IPS DF 4.7 (cell line): ENCODE data around the gene ZNF681.
"Not testable (repeated sequence)": the region's sequence is repeated elsewhere in the genome, so short reads cannot be mapped to it uniquely, and the experiment has no call there.

Experiments used
- DNase-seq: peaks from one replicate; pipeline ENCODE4 v3.0.0-alpha.2; 2013; ENCODE audit warnings: low spot score; ENCODE audit errors: extremely low read depth

ZNF681 gene

DNA sequence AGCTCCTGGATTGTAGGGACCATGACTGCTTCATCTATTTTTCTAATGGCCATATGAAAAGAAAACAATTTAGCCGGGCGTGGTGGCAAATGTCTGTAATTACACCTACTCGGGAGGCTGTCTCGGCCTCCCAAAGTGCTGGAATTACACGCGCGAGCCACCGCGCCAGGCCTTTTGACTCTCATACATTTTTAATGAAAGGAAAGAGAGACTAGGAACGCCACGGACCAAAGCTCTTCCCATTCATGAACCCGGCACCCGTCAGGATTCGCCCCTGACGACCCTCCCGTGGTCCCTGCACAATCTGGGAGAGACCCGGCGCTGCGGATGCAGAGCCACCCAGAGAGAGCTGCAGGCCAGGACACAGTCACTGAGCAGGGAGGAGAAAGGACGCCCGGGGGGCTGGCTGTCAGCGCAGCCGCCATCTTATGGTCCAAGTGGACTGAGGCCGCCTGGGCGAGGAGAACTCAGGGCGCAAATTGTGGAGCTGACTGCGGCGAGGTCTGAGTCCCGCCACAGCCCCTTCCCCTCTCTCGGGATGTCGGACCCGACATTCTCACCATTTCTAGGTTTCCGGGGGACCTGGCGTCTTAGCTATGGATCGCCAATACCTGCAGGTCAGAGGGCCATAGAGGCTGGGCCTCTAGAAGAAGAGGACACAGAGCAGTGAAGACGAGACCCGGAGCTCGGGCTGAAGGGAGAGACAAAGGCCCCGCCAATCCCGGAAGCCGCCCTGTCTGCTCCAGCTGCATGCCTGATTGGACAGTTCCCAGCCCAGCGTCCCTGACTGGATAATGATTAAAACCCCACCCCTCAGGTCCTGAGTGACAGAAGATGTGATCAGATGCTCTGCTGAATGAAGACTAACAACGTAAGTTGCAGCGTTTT, at the start of gene ZNF681:
ZNF681 (minus strand) TSS at position 705 of the 888 bp plus-strand sequence; CDS start at position 563, 142 bp downstream.
- peak; percentile 87 for DNase-seq

DNA sequence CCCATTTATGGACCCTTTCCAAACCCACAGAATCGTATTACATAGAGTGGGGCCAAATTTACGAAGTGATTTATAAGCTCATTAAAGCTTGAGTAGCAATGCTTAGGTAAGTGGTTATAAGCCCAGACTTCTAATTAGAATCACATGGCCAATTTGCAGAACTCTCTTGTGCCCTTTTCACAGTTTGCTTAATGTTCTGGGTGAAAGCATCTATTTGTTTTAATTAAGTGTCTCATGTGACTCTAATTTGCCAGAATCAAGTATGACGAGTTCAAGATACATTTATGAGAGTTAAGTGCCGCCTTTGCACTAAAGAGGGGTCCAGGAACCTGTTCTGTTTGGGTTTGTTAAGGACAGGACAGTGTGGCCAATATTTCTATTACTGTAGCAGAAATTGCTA, 46.0 kb upstream of the ZNF681 start:
- DNase-seq: no peak

DNA sequence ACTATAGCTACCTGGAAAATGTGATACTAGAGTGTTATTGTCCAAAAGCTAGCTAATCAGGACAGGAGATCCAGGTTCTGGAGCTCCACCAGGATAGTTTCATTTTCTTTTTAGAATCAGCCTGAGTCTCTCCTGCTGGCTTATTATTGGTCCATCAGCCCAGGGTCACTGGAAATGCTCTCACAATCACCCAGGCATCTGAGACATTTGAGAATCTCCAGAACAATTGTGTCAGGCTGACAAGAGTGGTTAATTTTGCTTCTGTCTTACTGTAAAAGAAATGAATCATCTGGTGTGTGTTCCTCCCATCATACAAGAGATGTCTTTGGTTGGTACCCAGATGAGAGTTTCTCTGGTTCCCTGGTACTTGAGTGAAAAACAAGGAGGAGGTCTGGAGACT, 43.6 kb upstream of the ZNF681 start:
- DNase-seq: no peak

DNA sequence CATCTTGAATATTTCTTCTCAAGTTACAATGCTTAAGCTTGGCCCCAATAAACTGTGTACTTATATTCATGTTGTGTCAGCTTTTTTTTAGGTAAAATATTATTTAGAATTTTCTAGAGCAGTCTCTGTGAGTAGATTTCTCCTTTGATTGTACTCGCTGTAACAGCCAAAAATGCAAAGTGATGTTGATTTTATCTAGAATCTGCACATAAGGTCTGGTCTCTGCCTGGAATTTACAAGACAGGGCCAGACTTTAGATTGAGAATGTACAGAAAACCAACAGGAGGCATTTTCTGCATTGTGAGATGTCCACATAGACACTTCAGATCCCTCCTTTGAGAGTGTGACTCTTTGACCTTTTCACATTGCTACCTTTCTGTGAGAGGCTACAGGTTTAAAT, 43.1 kb upstream of the ZNF681 start:
- no peak for DNase-seq

DNA sequence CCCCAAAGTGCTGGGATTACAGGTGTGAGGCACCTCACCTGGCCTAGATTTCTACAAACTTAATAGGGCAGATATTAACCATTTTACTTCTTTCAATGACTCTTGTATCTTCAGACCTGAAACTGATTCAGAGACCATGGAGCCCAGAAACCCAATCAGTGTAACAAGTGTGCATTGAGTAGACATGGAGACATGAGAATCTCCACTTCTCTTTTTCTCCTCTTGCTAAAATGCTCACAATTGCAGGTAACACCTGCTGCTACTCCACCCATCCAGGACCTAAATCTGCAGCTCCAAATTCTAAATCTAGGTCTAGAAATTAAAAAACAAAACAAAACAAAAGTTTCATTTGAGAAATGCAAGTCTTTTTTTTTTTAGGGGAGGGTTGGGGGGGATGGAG, 42.2 kb upstream of the ZNF681 start:
- DNase-seq: no peak

DNA sequence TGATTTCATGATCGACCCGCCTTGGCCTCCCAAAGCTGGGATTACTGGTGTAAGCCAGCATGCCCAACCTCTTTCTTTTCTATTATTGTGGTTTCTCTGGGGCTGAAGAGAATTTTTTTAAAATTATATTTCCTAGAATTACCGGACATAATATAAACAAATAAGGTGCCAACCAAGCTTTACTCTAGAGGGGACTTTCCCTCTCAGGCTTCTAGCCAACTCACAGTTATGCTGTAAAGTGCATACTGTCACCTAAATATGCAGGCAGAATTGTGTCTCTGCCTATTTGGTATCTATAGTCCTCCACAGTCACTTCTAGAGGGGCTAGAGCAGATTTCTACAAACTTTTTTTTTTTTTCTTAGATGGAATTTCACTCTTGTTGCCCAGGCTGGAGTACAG, 41.6 kb upstream of the ZNF681 start:
- no peak for DNase-seq

DNA sequence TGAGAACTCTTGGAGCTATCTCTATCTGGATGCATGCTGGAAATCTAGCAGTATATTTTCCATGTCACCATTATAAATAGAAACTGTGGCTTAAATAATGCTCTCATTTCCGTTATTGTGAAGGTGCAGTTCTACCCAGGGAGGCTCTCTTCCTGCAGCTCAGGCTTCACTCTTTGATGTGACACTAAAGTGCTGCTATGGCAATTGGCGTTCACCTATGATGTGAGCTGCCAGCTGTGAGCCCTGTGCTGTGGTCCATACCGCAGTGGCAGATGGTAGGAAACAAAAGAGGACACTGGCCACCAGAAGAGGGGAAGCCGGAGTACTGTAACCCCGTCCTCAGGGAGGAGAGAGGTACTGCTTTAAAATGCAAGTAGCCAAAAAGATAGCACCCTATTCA, 40.6 kb upstream of the ZNF681 start:
- DNase-seq: no peak

DNA sequence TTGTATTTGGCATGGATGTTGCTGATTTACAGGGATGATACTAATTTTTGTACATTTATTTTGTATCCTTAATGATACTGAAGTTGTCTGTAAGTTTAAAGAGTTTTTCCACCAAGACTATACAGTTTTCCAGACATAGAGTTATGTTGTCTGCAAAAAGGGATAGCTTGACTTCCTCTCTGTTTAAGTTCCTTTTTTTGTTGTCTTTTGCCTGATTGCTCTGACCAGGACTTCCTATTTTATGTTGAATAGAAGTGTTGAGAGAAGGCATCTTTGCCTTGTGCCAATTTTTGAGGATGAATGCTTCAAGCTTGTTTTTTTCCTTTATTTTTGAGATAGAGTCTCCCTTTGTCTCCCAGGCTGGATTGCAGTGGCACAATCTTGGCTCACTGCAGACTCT, 36.8 kb upstream of the ZNF681 start:
- no peak for DNase-seq

DNA sequence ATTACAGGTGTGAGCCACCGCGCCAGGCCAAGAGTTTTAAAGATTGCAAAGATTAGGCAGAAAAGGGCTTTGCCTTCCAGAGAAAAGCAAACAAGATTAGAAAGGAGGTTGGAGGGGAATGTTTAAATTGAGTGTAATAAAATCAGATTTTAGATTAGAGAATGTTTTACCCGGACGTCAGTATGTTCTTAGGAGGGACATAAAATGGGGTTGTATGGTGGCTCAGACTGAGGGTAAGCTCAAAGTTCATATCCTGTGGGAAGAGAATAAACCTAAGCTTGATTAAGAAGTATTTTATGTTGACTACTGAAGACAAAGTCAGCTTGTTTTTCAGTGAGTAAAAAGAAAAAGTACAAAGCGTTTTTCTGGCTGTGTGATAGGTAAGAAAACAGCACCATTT, 34.1 kb upstream of the ZNF681 start:
- no peak for DNase-seq

DNA sequence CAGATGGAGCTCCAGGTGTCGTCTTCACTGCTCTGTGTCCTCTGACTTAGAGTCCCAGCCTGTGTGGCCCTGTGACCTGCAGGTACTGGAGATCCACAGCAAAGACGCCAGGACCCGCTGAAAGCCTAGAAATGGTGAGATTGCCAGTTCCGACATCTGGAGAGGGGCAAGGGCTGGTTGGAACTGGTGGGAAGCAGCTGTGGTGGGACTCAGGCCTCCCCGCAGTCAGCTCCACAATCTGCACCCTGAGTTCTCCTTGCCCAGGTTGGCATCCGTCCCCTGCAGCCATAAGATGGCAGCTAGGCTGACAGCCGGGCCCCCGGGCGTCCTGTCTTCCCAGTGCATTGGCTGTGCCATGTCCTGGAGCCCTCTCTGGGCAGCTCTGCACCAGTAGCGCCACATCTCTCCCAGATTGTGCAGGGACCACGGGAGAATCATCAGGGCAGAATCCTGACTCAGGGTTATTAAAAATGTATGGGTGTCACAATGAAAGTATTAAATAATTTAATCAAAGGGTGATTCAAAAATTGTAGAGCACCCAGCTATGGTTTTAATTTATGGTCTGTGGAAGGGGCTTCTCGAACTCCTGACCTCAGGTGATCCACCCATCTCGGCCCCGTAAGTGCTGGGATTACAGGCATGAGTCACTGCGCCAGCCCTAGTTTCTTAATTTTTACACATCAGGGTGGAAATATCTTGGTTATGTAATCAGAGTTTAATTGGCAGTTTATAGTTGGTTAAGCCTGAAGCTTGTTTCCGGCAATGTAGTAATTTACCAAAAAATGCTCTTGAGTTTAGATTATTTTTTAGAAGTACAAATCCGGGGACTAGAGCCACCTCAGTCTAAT, 32.2 kb upstream of the ZNF681 start:
- no peak for DNase-seq

DNA sequence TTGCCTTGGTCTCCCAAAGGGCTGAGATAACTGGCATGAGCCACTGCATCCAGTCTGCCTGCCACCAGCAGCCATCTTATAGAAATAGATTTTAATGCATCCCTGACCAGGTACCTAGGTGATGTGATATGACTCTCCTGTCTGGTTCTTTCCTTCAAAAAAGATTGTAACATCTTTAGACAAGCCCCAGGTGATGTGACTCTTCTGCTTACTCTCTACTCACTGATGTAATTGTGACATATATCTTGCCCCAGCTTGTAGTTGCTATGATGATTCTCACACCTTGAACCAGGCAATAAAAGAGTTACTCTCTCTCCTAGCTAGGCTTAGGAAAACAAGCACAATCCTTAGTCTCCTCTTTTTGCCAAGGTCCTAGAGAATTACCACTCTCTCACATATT, 30.6 kb upstream of the ZNF681 start:
- no peak for DNase-seq

DNA sequence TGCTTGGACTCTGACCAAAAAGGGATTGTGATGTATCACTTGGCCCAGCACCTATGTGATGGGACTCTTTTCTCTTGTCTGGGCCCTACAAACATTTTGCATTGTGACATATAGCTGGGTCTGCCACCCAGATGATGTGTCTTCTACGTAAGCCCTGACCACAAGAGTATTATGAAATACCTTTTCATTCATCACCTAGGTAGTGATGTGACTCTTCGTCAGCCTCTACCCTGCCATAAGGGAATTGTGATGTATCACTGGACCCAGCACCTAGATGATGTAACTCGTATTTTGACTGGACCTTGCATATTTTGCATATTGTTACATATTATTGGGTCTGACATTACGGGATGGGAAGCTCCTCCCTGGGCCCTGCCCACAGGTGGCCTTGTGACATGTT, 29.7 kb upstream of the ZNF681 start:
- no peak for DNase-seq

DNA sequence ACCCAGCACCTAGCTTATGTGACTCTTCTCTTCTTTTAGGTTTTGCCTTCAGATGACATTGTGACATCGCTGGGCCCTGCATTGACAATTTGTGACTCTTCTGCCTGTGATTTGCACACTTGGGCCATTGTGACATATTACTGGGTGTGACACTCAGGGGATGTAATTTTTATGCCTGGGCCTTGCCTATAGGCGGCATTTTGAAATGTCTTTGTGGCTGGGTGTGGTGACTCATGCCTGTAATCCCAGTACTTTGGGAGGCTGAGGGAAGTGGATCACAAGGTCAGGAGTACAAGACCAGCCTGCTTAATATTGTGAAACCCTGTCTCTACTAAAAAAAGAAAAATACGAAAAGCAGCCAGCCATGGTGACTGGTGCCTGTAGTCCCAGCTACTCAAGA, 28.4 kb upstream of the ZNF681 start:
- no peak for DNase-seq

DNA sequence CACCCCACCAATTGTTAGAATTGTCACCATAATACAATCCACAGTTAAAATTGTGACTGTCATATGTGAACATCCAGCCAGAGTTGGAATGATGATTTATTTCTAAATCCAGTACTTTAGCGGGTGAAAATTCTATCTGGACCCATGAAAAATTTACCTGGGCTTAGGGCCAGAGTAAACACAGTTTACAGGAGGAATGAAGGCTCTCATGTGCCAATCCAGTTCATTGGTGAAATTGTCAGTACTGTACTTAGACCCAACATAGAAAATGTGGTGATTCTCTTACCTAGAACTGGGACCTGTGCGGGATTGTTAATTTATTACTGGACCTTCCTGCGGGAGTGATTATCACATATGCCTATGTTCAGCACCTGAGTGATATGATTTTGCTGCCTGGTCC, 27.3 kb upstream of the ZNF681 start:
- no peak for DNase-seq

DNA sequence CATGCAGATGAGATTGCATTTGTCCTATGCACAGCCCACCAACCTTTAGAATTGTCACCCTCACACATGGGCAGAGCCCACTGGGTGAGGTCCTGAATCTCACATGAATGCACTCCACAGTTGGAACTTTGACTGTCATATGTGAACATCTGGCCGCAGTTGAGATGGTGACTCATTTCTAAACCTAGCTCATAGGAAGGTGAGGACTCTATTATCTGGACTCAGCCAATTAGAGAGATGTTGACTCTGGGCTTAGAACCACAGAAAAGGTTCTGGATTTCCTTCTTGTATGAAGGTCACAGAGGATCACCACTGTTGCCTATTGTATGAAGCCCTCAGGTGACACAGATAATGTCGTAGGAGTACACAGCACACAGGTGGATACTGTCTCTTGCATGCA, 25.6 kb upstream of the ZNF681 start:
- DNase-seq: no peak

DNA sequence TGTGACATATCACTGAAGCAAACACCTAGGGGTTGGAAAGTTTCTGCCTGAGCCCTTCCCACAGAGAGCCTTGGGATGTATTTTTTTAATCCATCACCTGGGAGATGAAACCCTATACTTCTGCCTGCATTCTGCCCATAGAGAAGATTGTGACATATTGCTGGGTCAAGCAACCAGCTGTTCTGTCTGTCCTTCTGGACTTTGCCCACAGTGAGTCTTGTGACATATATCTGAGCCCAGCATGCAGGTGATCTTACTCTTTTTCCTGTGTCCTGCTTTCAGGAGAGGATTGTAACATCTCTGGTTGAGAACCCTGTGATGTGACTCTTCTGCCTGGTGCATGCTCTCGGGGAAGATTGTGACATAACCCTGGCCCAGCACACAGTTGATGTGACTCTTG, 24.9 kb upstream of the ZNF681 start:
- no peak for DNase-seq

DNA sequence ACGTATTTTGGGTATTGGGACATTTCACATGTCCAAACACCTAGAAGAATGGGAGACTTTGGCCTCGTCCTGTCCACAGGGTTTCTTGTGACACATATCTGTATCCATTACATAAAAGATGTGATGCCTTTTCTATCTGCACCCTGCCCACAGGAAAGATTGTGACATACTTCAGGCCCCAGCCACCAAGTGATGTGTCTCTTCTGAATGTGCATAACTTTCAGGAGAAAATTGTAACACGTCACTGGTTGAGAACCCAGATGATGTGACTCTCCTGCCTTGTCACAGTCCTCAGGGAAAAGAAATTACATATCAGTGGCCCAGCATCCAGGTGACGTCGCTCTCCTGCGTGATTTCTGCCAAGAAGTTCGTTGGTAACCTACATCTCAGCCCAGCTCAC, 21.0 kb upstream of the ZNF681 start:
- DNase-seq: no peak

DNA sequence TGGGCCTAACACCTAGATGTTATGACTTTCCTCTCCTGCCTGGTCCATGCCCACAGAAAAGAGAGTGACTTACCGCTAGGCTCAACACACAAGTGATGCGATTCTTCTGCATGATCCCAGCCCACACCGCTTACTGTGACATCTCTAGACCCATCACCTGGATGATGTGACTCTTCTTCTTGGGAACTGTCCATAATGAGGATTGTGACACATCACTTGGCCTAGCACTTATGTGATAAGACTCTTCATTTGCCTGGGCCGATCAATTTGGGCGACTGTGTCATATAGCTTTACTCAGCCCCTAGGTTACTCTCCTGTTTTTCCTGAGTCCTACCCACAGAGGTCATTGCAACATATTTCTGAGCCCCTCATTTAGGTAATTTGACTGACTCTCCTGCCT, 19.9 kb upstream of the ZNF681 start:
- no peak for DNase-seq

DNA sequence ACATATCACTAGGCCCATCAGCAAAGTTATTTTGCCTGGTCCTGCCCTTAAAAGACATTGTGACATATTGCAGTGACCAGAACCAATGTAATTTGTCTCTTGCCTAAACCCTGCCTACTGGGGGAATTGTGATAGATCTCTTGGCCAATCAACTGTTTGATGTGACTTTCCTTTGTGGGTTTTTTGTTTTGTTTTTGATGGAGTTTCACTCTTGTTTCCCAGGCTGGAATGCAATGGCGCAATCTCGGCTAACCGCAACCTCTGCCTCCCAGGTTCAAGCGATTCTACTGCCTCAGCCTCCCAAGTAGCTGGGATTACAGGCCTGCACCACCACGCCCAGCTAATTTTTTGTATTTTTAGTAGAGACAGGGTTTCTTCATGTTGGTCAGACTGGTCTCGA, 19.3 kb upstream of the ZNF681 start:
- not testable (repeated sequence) for DNase-seq

DNA sequence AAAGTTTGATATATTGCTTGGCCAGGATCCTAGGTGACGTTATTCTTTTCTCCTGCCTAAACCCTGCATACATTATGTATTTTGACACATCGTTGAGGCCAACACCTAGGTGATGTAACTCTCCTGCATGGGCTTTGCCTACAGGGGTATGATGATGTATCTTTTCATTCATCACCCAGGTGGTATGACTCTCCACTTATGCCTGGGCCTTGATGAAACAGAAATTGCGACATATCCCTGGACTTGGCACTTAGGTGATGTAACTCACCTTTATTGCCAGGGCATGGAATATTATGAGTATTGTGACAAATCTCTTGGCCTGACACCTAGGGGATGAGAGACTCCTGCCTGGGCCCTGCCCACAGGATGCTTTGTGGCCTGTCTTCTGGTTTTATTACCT, 18.5 kb upstream of the ZNF681 start:
- no peak for DNase-seq

DNA sequence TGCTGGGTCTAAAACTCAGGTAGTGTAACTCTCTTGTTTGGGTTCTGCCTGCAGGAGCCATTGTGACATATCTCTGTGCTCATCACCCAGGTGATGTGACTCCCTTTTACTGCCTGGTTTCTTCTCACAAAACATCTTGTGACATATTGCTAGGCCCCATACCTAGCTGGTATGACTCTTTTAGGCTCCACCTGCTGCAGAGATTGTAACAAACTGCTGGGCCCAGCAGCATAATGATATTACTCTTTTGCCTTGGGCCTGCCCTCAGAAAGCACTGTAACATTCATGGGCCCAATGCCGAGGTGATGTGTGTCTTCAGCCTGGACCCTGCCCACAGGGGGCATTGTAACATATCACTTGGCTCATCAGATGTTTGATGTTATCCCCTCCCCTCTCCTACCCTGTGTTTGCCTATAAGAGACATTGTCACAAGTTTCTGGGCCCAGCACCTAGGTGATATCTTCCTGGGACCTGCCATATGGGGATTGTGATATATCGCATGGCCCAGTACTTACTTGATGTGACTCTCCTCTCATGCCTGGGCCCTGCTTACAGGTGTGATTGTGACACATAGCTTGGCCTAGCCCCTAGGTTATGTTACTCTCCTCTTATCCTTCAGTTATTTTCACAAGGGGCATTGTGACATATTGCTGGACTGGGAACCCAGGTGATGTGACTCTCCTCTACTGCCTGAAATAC, 18.0 kb upstream of the ZNF681 start:
- no peak for DNase-seq

DNA sequence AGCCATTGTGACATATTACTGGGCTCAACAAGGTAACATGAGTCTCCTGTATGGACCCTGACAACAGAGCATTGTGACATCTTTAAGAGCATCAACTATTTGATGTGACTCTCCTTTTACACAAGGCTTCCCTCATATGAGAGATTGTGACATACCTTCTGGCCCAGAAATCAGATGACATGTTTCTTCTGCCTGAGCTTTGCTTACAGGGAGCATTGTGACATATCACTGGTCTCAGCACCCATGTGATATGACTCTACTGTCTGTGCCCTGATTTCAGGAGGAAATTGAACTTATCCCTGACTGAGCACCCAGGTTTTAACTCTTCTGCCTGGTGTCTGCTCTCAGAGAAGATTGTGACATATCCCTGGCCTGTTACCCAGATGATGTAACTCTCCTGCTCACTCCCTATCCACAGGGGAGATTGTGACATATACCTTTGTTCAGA, 15.9 kb upstream of the ZNF681 start:
- DNase-seq: no peak
